HG02981 (cell line): Measurements from ENCODE around the gene ABCC4.

Source experiments
- ATAC-seq: cut with Tn5 transposase; IDR thresholded peaks from one replicate; pipeline ENCODE4 v1.9.1; 2021; ENCODE audit warnings: mild to moderate bottlenecking, moderate library complexity; ENCODE audit not compliant: unreplicated experiment

ABCC4 gene

GRCh38 chr13:95128045-95128643 lies 173.1 kb downstream of the ABCC4 start:
- ATAC-seq = no peak

GRCh38 chr13:95124959-95125358 lies 176.3 kb downstream of the ABCC4 start:
- ATAC-seq = no peak

- no peak for ATAC-seq
Observed at GRCh38 chr13:95123726-95124125, 177.5 kb downstream of the ABCC4 start.

GRCh38 chr13:95122063-95122462 lies 179.2 kb downstream of the ABCC4 start:
- no peak for ATAC-seq

GRCh38 chr13:95121516-95121915 lies 179.7 kb downstream of the ABCC4 start:
- no peak for ATAC-seq

GRCh38 chr13:95120650-95121049 lies 180.6 kb downstream of the ABCC4 start:
- ATAC-seq = no peak

- no peak for ATAC-seq
Observed at GRCh38 chr13:95118541-95119324, 182.5 kb downstream of the ABCC4 start.

- no peak for ATAC-seq
Observed at GRCh38 chr13:95117092-95117491, 184.2 kb downstream of the ABCC4 start.

GRCh38 chr13:95115525-95115924 lies 185.7 kb downstream of the ABCC4 start:
- no peak for ATAC-seq

GRCh38 chr13:95113601-95114000 lies 187.7 kb downstream of the ABCC4 start:
- ATAC-seq = no peak

- no peak for ATAC-seq
Observed at GRCh38 chr13:95112883-95113282, 188.4 kb downstream of the ABCC4 start.

- no peak for ATAC-seq
Observed at GRCh38 chr13:95111608-95112007, 189.6 kb downstream of the ABCC4 start.

- ATAC-seq = no peak
Observed at GRCh38 chr13:95106562-95106961, 194.7 kb downstream of the ABCC4 start.

GRCh38 chr13:95100525-95101433 lies 200.5 kb downstream of the ABCC4 start:
- ATAC-seq = no peak

- no peak for ATAC-seq
Observed at GRCh38 chr13:95099541-95099940, 201.7 kb downstream of the ABCC4 start.

- no peak for ATAC-seq
Observed at GRCh38 chr13:95098916-95099315, 202.3 kb downstream of the ABCC4 start.

- ATAC-seq = no peak
Observed at GRCh38 chr13:95091755-95092154, 209.5 kb downstream of the ABCC4 start.

GRCh38 chr13:95087746-95088305 lies 213.4 kb downstream of the ABCC4 start:
- no peak for ATAC-seq

- no peak for ATAC-seq
Observed at GRCh38 chr13:95086761-95087160, 214.5 kb downstream of the ABCC4 start.

GRCh38 chr13:95083758-95084157 lies 217.5 kb downstream of the ABCC4 start:
- no peak for ATAC-seq

GRCh38 chr13:95083066-95083465 lies 218.2 kb downstream of the ABCC4 start:
- no peak for ATAC-seq
